ENCODE results near the gene RPGRIP1L. TPM values are rescaled to one million over a fixed set of nuclear protein-coding genes. Genes with fewer than 3 reads are reported as not detected.

RPGRIP1L gene
- total RNA-seq, 1 donor from 2014 or later, result 12.0 TPM

DNA sequence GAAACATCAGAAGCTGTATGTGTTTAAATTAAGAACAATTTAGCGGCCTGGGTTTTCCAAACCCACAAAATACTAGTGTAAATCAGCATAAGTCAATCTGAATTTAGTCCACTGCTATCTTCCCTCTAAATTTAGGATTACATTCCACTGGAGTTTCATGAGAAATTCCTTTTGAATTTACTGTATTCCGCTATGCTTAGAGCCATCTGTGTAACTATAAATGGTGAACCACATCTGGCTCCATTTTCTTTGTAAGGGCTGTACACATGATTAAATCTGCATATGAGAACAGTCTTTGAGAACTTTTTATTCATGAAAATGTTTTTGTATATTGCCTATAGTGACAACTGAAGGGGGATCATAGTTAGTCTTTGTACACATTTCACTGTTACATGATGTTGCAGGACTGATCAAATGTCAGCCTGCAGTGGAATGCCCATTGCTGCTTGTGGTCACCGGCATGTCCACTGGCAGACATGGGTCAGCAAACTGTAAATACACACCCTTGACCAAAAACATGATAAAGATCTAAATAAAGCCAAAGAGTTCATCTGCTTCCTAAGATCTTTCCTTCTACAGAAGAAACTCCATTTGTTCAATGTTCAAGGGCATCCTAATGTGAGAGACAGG, 36.8 kb downstream of the RPGRIP1L start:
- TF ChIP-seq, protein P1, sequence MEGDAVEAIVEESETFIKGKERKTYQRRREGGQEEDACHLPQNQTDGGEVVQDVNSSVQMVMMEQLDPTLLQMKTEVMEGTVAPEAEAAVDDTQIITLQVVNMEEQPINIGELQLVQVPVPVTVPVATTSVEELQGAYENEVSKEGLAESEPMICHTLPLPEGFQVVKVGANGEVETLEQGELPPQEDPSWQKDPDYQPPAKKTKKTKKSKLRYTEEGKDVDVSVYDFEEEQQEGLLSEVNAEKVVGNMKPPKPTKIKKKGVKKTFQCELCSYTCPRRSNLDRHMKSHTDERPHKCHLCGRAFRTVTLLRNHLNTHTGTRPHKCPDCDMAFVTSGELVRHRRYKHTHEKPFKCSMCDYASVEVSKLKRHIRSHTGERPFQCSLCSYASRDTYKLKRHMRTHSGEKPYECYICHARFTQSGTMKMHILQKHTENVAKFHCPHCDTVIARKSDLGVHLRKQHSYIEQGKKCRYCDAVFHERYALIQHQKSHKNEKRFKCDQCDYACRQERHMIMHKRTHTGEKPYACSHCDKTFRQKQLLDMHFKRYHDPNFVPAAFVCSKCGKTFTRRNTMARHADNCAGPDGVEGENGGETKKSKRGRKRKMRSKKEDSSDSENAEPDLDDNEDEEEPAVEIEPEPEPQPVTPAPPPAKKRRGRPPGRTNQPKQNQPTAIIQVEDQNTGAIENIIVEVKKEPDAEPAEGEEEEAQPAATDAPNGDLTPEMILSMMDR (IDR thresholded peaks at IDR 0.05), result no peak
- H3K27ac Mint-ChIP-seq (ENCODE audit: unreplicated experiment), result no peak overlapping the region
- H3K4me1 Mint-ChIP-seq (ENCODE audit: unreplicated experiment), result no peaks in the 10 kb centered on the region
- no peaks in the 10 kb centered on the region for H3K9me3 Mint-ChIP-seq (ENCODE audit: unreplicated experiment)
- no peak overlapping the region for H3K4me3 Mint-ChIP-seq (ENCODE audit: unreplicated experiment)
- H3K36me3 Mint-ChIP-seq (ENCODE audit: unreplicated experiment), result peaks cover 2% of the 10 kb centered on the region
- H3K27me3 Mint-ChIP-seq (ENCODE audit: unreplicated experiment), result no peaks in the 10 kb centered on the region
- DNase-seq (ENCODE audit: extremely low spot score, unreplicated experiment), result no peak

DNA sequence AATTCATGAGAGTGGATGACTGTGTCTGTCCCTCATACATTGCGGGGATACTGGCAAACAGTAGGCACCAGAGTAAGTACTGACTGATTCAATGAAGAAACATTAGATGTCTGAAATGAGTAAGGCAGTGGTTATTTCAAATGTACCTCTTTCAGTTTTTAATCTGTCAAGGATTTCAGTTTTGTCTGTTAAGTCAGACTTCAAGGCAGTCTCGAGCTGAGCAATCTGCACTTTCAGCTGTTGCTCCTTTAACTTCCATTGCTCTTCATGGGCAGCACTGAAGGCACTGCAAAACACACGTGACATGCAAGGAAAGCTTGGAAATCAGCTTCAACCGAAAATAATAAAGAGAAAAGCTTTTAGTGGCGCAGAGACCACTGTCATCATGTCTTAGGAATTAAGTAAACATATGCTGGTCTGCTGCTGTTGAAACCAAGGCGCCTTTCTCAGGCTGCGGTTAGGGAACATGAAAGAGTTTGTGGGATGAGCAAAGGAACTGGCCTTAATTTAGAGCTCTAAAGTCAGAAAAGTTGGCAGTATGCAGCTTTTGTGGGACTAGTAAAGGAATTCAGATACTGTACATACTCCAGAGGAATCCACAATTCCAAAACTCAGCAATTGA, 38.8 kb downstream of the RPGRIP1L start:
- Mint-ChIP-seq H3K27ac (ENCODE audit: unreplicated experiment) (no peak overlapping the region), H3K36me3 (ENCODE audit: unreplicated experiment) (peaks cover 2% of the 10 kb centered on the region), H3K4me3 (ENCODE audit: unreplicated experiment) (no peak overlapping the region), H3K27me3 (ENCODE audit: unreplicated experiment) (no peaks in the 10 kb centered on the region), H3K9me3 (ENCODE audit: unreplicated experiment) (no peaks in the 10 kb centered on the region), H3K4me1 (ENCODE audit: unreplicated experiment) (no peaks in the 10 kb centered on the region)
- TF ChIP-seq, protein P1 (IDR thresholded peaks at IDR 0.05), result no peak
- DNase-seq (ENCODE audit: extremely low spot score, unreplicated experiment), result no peak

DNA sequence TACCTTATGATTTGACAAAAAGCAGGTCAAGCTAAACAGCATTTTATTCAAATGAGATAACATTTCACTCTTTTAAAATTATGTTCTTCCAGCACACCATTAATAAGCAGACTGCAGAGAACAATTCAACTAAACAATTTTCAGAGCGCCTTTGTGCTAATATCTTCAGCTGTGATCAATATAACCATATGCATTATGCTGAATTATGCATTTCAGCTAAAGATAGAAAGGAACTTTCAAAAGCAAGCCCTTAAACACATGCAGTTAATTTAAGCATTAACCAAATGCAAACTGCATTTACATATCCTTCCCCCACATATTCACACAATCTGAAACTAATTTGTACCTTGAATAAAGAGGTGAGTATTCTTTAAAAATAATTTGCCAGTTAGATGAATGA, 41.6 kb downstream of the RPGRIP1L start:
- Mint-ChIP-seq H3K36me3 (ENCODE audit: unreplicated experiment) (peaks cover 7% of the 10 kb centered on the region), H3K4me3 (ENCODE audit: unreplicated experiment) (no peak overlapping the region), H3K9me3 (ENCODE audit: unreplicated experiment) (no peaks in the 10 kb centered on the region), H3K27ac (ENCODE audit: unreplicated experiment) (no peak overlapping the region), H3K4me1 (ENCODE audit: unreplicated experiment) (no peaks in the 10 kb centered on the region), H3K27me3 (ENCODE audit: unreplicated experiment) (no peaks in the 10 kb centered on the region)
- DNase-seq (ENCODE audit: extremely low spot score, unreplicated experiment), result no peak
- TF ChIP-seq, protein P1 (IDR thresholded peaks at IDR 0.05), result no peak

DNA sequence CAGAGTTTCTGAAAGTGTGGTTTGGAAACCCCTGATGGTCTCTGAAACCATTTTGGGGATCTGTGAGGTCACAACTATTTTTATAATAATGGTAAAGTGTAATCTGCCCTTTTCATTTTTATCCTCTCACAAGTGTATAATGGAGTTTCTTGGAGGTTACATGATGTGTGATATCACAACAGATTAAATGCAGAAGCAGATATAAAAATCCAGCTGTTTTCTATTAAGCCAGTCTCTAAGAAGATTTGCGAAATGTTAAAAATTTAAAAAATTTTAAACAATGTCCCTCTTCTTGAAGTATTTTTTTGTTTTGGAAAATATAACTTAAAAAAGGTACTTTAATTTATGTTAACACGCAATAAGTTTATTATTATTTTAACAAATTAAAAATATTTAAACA, 48.7 kb downstream of the RPGRIP1L start:
- Mint-ChIP-seq H3K4me1 (ENCODE audit: unreplicated experiment) (no peaks in the 10 kb centered on the region), H3K4me3 (ENCODE audit: unreplicated experiment) (no peak overlapping the region), H3K27ac (ENCODE audit: unreplicated experiment) (no peak overlapping the region), H3K9me3 (ENCODE audit: unreplicated experiment) (no peaks in the 10 kb centered on the region), H3K27me3 (ENCODE audit: unreplicated experiment) (no peaks in the 10 kb centered on the region), H3K36me3 (ENCODE audit: unreplicated experiment) (peaks cover 32% of the 10 kb centered on the region)
- TF ChIP-seq, protein P1 (IDR thresholded peaks at IDR 0.05), result no peak
- no peak for DNase-seq (ENCODE audit: extremely low spot score, unreplicated experiment)

DNA sequence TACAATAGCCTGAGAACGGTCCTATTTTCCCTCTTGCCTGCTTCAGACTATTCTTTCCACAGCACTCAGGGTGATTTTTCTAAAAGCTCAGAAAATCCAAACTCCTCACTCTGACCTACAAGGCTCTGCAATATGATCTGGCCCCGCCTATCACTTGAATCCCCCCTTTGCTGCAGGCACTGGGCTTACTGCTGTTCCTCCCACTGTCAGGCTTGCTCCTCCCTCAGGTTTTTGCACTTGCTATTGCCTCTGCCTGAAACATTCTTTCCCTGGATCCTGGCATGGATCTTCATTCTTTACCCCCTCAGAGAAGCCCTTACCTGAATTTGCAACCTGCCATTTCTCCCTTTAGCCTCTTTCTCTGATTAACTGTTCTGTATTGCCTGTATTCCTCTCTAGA, 52.3 kb downstream of the RPGRIP1L start:
- Mint-ChIP-seq H3K27ac (ENCODE audit: unreplicated experiment) (no peak overlapping the region), H3K4me1 (ENCODE audit: unreplicated experiment) (no peaks in the 10 kb centered on the region), H3K9me3 (ENCODE audit: unreplicated experiment) (no peaks in the 10 kb centered on the region)

More for the DNA sequence above, 52.3 kb downstream of the RPGRIP1L start:
- no peak for DNase-seq (ENCODE audit: extremely low spot score, unreplicated experiment)
- Mint-ChIP-seq H3K27me3 (ENCODE audit: unreplicated experiment) (no peaks in the 10 kb centered on the region), H3K4me3 (ENCODE audit: unreplicated experiment) (no peak overlapping the region), H3K36me3 (ENCODE audit: unreplicated experiment) (peaks cover 38% of the 10 kb centered on the region)
- TF ChIP-seq, protein P1 (IDR thresholded peaks at IDR 0.05), result no peak
